HepG2 (cell line): Measurements from ENCODE around the gene SMIM20.

ENCODE experiments used
- ASH2L ChIP-seq: fragments of 300-600, 200-600 bp; sonication (generic); IDR thresholded peaks from 2 replicates; pipeline ENCODE4 v1.7.0; 2017; ENCODE audit warnings: low read depth, mild to moderate bottlenecking, moderate library complexity, mixed read lengths, low read length; ENCODE audit not compliant: insufficient read length
- ATF2 ChIP-seq: sonication (generic); formaldehyde crosslinking; IDR thresholded peaks from 2 replicates; pipeline ENCODE4 v1.4.0; 2020; ENCODE audit warnings: missing genetic modification reagents
- CBX5 ChIP-seq: sonication (generic); formaldehyde crosslinking; IDR thresholded peaks from 2 replicates; pipeline ENCODE4 v1.4.0; 2020; ENCODE audit warnings: missing genetic modification reagents, borderline replicate concordance
- CTCF ChIP-seq: sonication (generic); formaldehyde crosslinking; IDR thresholded peaks from 2 replicates; pipeline ENCODE4 v1.5.0; 2020; ENCODE audit warnings: mild to moderate bottlenecking, missing genetic modification reagents, moderate library complexity
- ELF1 ChIP-seq: sonication (generic); formaldehyde crosslinking; IDR thresholded peaks from 2 replicates; pipeline ENCODE4 v1.4.0; 2020; ENCODE audit warnings: missing genetic modification reagents
- FOXM1 ChIP-seq: sonication (generic); formaldehyde crosslinking; IDR thresholded peaks from 2 replicates; pipeline ENCODE4 v1.5.0; 2020; ENCODE audit warnings: missing genetic modification reagents
- HINFP ChIP-seq: sonication (generic); formaldehyde crosslinking; IDR thresholded peaks from 2 replicates; pipeline ENCODE4 v1.4.0; 2020; ENCODE audit warnings: low read depth, mild to moderate bottlenecking, missing genetic modification reagents
- JUND ChIP-seq: sonication (generic); formaldehyde crosslinking; IDR thresholded peaks from 2 replicates; pipeline ENCODE4 v1.8.0; 2022; ENCODE audit warnings: mild to moderate bottlenecking, missing genetic modification reagents
- KLF16 ChIP-seq, 2 experiments: sonication (generic) in 1 of 2; formaldehyde crosslinking in 1 of 2; IDR thresholded peaks; 2 replicates each; pipeline versions ENCODE4 v1.6.1 to v1.8.0; 2016 to 2023; ENCODE audit warnings: missing genetic modification reagents in 2 of 2, missing compliant biosample characterization in 1 of 2
- MEIS1 ChIP-seq: sonication (generic); formaldehyde crosslinking; IDR thresholded peaks from 2 replicates; pipeline ENCODE4 v1.9.0; 2021; ENCODE audit warnings: mild to moderate bottlenecking, missing genetic modification reagents, moderate library complexity, borderline replicate concordance
- RERE ChIP-seq: IDR thresholded peaks from 2 replicates; pipeline ENCODE4 v1.6.1; 2016; ENCODE audit warnings: low read depth, missing genetic modification reagents, missing compliant biosample characterization
- SCMH1 ChIP-seq: sonication (generic); formaldehyde crosslinking; IDR thresholded peaks from 2 replicates; pipeline ENCODE4 v1.9.0; 2021; ENCODE audit warnings: missing genetic modification reagents, mild to moderate bottlenecking, borderline replicate concordance
- SMYD3 ChIP-seq: sonication (generic); formaldehyde crosslinking; IDR thresholded peaks from 2 replicates; pipeline ENCODE4 v1.8.1; 2023; ENCODE audit warnings: mild to moderate bottlenecking, missing genetic modification reagents
- YY1 ChIP-seq: IDR thresholded peaks from 2 replicates; pipeline ENCODE4 v1.6.1; 2011; ENCODE audit warnings: low read length, low read depth, moderate library complexity, mild to moderate bottlenecking; ENCODE audit not compliant: insufficient read depth, insufficient replicate concordance

- TF ChIP-seq MEIS1 (CRISPR knock-in tag) (no peak), ASH2L (peak; percentile 85), RERE (no peak), SMYD3 (CRISPR knock-in tag) (no peak), CTCF (no peak; the same call in 1 of the 2 replicates), KLF16 (CRISPR knock-in tag; IDR thresholded peaks at IDR 0.05) (no peak), YY1 (no peak), JUND (CRISPR knock-in tag) (no peak), ELF1 (CRISPR knock-in tag) (no peak), CBX5 (CRISPR knock-in tag) (no peak), SCMH1 (CRISPR knock-in tag) (no peak), HINFP (CRISPR knock-in tag) (no peak), FOXM1 (no peak), ATF2 (CRISPR knock-in tag) (no peak)
Measured at GRCh38 chr4:25949173-25949748, 35.2 kb downstream of the SMIM20 start.
